ENCODE data around the gene ELMO1.

Gene ELMO1

GRCh38 chr7:37322831-37323230, 125.8 kb downstream of the ELMO1 start:
- Mint-ChIP-seq H3K27ac (peak overlapping the region; percentile 25), H3K9me3 (no peaks in the 10 kb centered on the region), H3K4me1 (peaks cover 22% of the 10 kb centered on the region), H3K27me3 (no peaks in the 10 kb centered on the region), H3K4me3 (no peak overlapping the region), H3K36me3 (peaks cover 15% of the 10 kb centered on the region)

DNA sequence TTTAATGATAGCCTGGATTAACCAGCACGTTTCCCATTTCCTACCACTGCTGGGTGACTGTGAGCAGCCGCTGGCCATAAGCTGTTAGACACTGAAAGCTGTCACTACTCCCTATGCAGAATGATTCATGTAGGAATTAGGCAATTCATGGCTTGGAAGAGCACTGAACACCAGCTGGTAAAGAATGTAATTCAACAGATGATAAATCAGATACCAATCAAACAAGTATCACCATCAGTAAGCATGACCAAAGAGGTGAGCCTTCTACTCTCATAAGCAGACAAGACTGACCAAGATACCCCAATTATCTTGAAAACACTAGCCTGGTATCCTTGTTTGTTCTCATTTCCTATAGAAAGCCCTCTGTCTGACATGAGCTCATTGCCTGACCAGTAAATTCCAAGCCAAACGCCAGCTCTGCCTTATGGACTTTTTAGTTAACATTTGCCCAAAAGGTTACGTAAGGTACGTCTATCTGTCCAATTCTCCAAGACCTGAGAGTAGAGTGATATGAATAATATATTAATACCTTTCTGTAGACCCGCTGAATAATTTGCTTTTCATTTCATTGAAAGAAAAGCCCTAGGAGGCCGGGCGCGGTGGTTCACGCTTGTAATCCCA, 127.7 kb downstream of the ELMO1 start:
- Mint-ChIP-seq H3K27me3 (no peaks in the 10 kb centered on the region), H3K9me3 (no peaks in the 10 kb centered on the region), H3K27ac (no peak overlapping the region), H3K4me3 (no peak overlapping the region), H3K4me1 (peaks cover 15% of the 10 kb centered on the region), H3K36me3 (peaks cover 23% of the 10 kb centered on the region)

- no peaks in the 10 kb centered on the region for H3K9me3 Mint-ChIP-seq
- H3K4me3 Mint-ChIP-seq = no peak overlapping the region
- no peaks in the 10 kb centered on the region for H3K27me3 Mint-ChIP-seq
- no peak overlapping the region for H3K27ac Mint-ChIP-seq
- peaks cover 23% of the 10 kb centered on the region for H3K36me3 Mint-ChIP-seq
- peaks cover 21% of the 10 kb centered on the region for H3K4me1 Mint-ChIP-seq
These were observed 128.4 kb downstream of the ELMO1 start for GRCh38 chr7:37320140-37320847.

- Mint-ChIP-seq H3K9me3 (peaks cover 4% of the 10 kb centered on the region), H3K27ac (no peak overlapping the region), H3K4me3 (no peak overlapping the region), H3K4me1 (peaks cover 26% of the 10 kb centered on the region), H3K36me3 (peaks cover 25% of the 10 kb centered on the region), H3K27me3 (no peaks in the 10 kb centered on the region)
These were observed 130.1 kb downstream of the ELMO1 start for GRCh38 chr7:37318541-37318940.

DNA sequence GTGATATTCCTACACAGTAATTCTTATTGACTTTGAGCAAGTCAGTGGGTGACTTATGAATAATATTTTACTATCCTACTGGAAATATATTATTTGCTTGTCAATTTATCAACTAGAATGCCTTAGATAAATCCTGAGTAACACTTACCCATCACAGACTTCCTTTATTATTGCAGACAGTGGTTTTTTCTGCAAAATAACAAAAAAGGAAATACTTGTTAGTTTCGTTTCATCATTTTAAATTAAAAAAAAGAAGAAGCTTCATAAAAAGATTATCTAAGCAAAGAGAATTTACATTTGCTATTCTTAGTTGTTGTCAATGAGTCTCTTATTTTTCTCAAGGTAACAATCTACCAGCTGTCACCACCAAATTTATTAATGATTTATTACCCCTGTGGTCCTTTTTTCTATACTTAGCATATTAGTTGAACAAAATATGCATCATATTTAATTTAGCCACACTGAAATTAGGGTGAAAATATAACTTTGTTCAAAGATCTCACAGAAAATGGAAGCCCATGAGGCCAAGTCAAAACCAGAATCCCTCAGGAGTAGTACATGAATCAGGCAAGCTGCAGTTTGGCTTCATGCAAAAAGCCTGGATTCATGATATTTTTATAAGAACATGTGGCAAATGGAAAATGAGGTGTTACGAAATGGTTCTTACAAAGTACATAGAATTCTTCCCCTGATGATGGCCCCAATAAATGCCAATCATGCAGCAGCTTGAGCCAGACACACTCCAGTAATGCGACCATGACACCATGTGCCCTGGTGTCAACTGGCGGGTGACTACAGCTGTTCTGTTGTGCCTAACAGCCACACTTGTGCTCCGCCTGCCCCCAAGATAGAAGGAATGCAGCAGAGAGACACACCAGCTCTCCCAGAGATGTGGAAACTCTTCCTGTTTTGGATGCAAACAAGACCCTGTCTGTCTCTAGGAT, 132.6 kb downstream of the ELMO1 start:
- Mint-ChIP-seq H3K9me3 (peaks cover 4% of the 10 kb centered on the region), H3K4me3 (peak overlapping the region; percentile 11), H3K36me3 (peaks cover 34% of the 10 kb centered on the region), H3K27ac (peak overlapping the region; percentile 64), H3K27me3 (no peaks in the 10 kb centered on the region), H3K4me1 (peaks cover 50% of the 10 kb centered on the region)

- Mint-ChIP-seq H3K4me3 (peak overlapping the region; percentile 33), H3K36me3 (peaks cover 52% of the 10 kb centered on the region), H3K27me3 (no peaks in the 10 kb centered on the region), H3K27ac (peak overlapping the region; percentile 84), H3K4me1 (peaks cover 80% of the 10 kb centered on the region), H3K9me3 (peaks cover 9% of the 10 kb centered on the region)
These were observed 136.1 kb downstream of the ELMO1 start for GRCh38 chr7:37312608-37313007.

DNA sequence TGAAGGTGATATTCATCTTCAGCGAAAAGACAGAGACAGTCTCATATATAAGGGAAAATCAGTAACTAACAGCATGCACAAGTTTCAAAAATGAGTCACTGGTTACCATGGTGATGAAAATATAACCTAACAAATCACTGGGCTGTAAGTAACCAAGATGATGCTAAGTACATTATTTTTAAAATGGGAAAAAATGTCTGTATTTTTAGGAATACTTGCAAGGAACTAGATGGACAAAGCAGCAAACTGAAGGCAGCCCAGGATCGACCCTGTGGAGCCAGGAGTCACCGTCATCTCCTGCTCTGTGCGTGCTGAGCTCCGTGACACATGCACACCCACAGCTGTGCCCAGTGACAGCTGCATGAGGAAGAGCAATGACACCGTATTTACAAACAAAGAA, 137.3 kb downstream of the ELMO1 start:
- Mint-ChIP-seq H3K36me3 (peaks cover 50% of the 10 kb centered on the region), H3K27ac (peak overlapping the region; percentile 78), H3K4me3 (peak overlapping the region; percentile 64), H3K27me3 (no peaks in the 10 kb centered on the region), H3K4me1 (peaks cover 84% of the 10 kb centered on the region), H3K9me3 (peaks cover 9% of the 10 kb centered on the region)

DNA sequence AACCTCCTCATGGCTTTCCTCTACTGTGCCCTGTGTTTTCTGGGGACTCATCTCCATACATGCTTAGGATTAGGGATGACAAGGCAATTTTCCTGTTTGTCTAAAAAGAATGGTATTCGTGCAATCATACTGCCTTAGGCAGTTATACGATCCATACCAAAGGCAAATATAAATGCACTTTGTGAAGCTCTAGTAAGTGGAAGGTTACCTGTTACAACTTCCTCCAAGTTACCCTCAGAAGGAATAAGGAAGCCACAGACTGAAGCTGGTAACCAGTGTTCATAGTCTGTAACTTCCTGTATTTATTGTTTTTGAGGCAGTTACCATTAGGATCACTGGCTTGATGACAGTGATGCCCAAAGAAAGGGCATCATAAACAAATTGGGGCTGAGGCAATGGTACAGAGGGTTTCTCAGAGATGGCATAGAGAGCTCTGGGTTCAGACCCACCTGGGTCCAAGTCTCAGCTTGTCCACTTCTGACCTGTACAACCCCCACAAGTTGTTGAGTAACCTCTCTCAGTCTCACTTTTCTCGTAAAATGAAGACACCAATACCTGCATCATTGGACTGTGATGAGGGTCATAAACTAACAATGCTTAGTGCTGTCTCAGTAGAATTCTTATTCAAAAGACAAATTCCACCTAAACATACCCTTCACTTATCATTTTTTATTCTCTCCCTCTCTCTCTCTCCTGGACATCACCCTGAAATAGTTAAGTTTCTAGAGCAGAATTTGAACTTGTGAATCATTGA, 138.2 kb downstream of the ELMO1 start:
- H3K4me1 Mint-ChIP-seq = peaks cover 81% of the 10 kb centered on the region
- H3K4me3 Mint-ChIP-seq = peak overlapping the region; percentile 64
- H3K27ac Mint-ChIP-seq = peak overlapping the region; percentile 85
- H3K36me3 Mint-ChIP-seq = peaks cover 55% of the 10 kb centered on the region
- no peaks in the 10 kb centered on the region for H3K27me3 Mint-ChIP-seq
- peaks cover 9% of the 10 kb centered on the region for H3K9me3 Mint-ChIP-seq

- Mint-ChIP-seq H3K4me1 (peaks cover 77% of the 10 kb centered on the region), H3K27me3 (no peaks in the 10 kb centered on the region), H3K9me3 (peaks cover 9% of the 10 kb centered on the region), H3K36me3 (peaks cover 57% of the 10 kb centered on the region), H3K27ac (peak overlapping the region; percentile 63), H3K4me3 (peak overlapping the region; percentile 26)
These were observed 139.2 kb downstream of the ELMO1 start for GRCh38 chr7:37309493-37309892.

GRCh38 chr7:37304921-37305320, 143.7 kb downstream of the ELMO1 start:
- peaks cover 48% of the 10 kb centered on the region for H3K4me1 Mint-ChIP-seq
- H3K9me3 Mint-ChIP-seq = peaks cover 10% of the 10 kb centered on the region
- H3K36me3 Mint-ChIP-seq = peaks cover 63% of the 10 kb centered on the region
- no peaks in the 10 kb centered on the region for H3K27me3 Mint-ChIP-seq
- no peak overlapping the region for H3K27ac Mint-ChIP-seq
- no peak overlapping the region for H3K4me3 Mint-ChIP-seq

- peaks cover 21% of the 10 kb centered on the region for H3K36me3 Mint-ChIP-seq
- H3K27ac Mint-ChIP-seq = peak overlapping the region; percentile 42
- H3K27me3 Mint-ChIP-seq = no peaks in the 10 kb centered on the region
- H3K9me3 Mint-ChIP-seq = peaks cover 5% of the 10 kb centered on the region
- peaks cover 27% of the 10 kb centered on the region for H3K4me1 Mint-ChIP-seq
- no peak overlapping the region for H3K4me3 Mint-ChIP-seq
These were observed 151.1 kb downstream of the ELMO1 start for GRCh38 chr7:37297546-37297945.

GRCh38 chr7:37295401-37295800, 153.3 kb downstream of the ELMO1 start:
- H3K9me3 Mint-ChIP-seq = no peaks in the 10 kb centered on the region
- H3K27ac Mint-ChIP-seq = no peak overlapping the region
- peak overlapping the region; percentile 6 for H3K4me3 Mint-ChIP-seq
- peaks cover 11% of the 10 kb centered on the region for H3K36me3 Mint-ChIP-seq
- H3K4me1 Mint-ChIP-seq = peaks cover 33% of the 10 kb centered on the region
- no peaks in the 10 kb centered on the region for H3K27me3 Mint-ChIP-seq

GRCh38 chr7:37290731-37291130, 157.9 kb downstream of the ELMO1 start:
- H3K36me3 Mint-ChIP-seq = peaks cover 12% of the 10 kb centered on the region
- peaks cover 50% of the 10 kb centered on the region for H3K4me1 Mint-ChIP-seq
- no peaks in the 10 kb centered on the region for H3K27me3 Mint-ChIP-seq
- no peak overlapping the region for H3K4me3 Mint-ChIP-seq
- H3K27ac Mint-ChIP-seq = peak overlapping the region; percentile 66
- H3K9me3 Mint-ChIP-seq = no peaks in the 10 kb centered on the region

DNA sequence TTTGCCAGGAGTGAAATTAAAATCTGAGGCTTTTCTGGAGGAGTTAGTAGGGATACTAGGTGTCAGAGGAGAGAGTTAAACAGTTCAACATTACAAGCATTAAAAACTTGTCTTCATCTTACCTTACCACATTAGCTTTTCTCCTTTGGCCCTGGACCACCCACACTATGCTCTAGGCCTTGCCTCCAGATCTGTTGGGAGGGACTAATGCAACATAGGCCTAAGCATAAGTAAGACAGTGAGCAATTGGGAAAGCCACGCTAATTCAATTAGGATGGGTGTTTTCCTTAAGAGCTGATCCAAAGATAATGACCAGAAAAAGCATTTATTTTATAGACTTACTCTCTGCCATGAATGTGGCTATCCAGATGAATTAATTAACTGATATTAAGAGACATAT, 158.9 kb downstream of the ELMO1 start:
- H3K27me3 Mint-ChIP-seq = no peaks in the 10 kb centered on the region
- H3K9me3 Mint-ChIP-seq = no peaks in the 10 kb centered on the region
- H3K4me1 Mint-ChIP-seq = peaks cover 56% of the 10 kb centered on the region
- H3K27ac Mint-ChIP-seq = peak overlapping the region; percentile 46
- H3K36me3 Mint-ChIP-seq = peaks cover 10% of the 10 kb centered on the region
- H3K4me3 Mint-ChIP-seq = no peak overlapping the region

DNA sequence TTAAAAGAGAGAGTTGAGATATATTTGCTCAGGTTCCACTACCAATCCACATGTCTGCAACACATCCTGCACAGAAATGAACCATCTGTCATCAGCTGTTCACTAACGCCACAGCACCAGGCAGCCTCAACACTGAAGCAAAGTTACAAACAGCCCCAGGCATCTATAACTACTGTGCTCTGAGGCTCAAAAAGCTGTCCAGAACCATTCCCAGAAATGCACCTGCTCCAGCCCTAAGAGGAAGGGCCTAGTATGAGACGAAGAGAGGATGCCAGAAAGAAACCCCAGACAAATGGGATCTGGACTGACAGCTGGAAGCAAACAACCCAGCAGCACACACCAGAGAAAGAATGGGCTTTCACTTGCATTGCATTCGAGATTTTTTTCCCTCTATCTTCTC, 159.3 kb downstream of the ELMO1 start:
- no peaks in the 10 kb centered on the region for H3K9me3 Mint-ChIP-seq
- peak overlapping the region; percentile 46 for H3K27ac Mint-ChIP-seq
- H3K27me3 Mint-ChIP-seq = no peaks in the 10 kb centered on the region
- peaks cover 10% of the 10 kb centered on the region for H3K36me3 Mint-ChIP-seq
- no peak overlapping the region for H3K4me3 Mint-ChIP-seq
- H3K4me1 Mint-ChIP-seq = peaks cover 57% of the 10 kb centered on the region
